Right forelimb (tissue), 1 donor: ENCODE data around the gene XRCC3.
A peak's percentile ranks its signal among the peaks of the same experiment; 100 is the strongest.

ENCODE experiments used
- DNase-seq: peaks from one replicate; pipeline ENCODE4 v3.0.0-alpha.2; 2018

The XRCC3 gene

GRCh38 chr14:103715052-103716000 lies at the start of gene XRCC3, which contains the start of gene ZFYVE21:
TSS of gene XRCC3 (minus strand) at chr14:103715451. CDS start at chr14:103711087, 4,364 bp downstream.
TSS of gene ZFYVE21 (plus strand) at chr14:103715810. CDS start at chr14:103715842, 32 bp downstream.
- peak; percentile 100 for DNase-seq

- DNase-seq = no peak
Measured at GRCh38 chr14:103763730-103764488, 48.7 kb upstream of the XRCC3 start.

- no peak for DNase-seq
Measured at GRCh38 chr14:103762541-103762940, 47.3 kb upstream of the XRCC3 start.

- no peak for DNase-seq
Measured at GRCh38 chr14:103762036-103762435, 46.8 kb upstream of the XRCC3 start.

DNA sequence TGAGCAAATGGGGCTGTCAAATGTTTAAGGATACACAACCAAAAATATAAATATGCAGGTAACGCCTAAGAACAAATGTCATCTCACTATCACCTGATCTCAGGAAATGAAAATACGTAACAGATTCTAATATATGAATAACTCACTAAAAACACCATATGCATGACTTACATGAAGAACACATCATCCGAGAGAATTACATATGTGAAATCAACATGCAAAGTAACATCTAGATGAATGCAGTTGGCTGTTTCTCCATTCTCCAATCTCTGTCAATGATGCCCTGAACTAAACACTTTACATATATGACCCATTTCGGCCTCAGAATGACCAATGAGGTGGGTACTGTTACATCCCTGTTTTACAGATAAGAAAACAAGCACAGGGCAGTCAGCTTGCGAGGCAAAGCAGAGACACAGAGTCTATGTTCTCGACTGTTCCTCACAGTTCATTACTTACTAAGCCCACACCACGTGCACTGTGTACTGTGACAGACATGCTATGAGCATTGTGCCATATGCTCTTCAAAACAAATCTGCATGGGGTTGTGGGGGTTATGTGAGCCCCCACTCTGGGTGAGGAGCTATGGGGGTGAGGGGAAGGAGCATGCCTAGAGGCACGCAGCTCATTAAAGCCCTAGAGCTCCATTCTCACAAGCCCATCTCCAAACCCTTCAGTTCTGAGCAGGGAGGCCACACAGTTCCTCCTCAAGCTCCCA lies 43.0 kb upstream of the XRCC3 start:
- no peak for DNase-seq

- no peak for DNase-seq
Measured at GRCh38 chr14:103755060-103755459, 39.8 kb upstream of the XRCC3 start.

DNA sequence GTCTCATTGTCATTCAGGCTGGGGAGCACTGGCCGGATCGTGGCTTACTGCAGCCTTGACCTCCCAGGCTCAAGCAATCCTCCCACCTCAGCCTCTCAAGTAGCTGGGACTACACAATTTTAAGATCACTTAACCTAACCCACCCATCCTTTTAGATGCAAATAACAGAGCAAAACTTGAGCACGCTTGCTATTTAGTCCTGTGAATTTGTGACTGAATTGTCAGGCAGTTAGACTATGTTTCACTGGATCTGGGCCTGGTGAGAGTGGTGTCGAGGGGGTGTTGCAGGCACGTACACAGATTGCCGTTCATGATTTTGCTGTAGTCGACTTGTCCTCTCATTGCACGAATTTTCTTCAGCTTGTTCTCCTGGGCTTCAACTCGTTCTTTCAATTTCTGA lies 38.5 kb upstream of the XRCC3 start:
- no peak for DNase-seq

GRCh38 chr14:103749860-103750259 lies 34.6 kb upstream of the XRCC3 start:
- DNase-seq = no peak

DNA sequence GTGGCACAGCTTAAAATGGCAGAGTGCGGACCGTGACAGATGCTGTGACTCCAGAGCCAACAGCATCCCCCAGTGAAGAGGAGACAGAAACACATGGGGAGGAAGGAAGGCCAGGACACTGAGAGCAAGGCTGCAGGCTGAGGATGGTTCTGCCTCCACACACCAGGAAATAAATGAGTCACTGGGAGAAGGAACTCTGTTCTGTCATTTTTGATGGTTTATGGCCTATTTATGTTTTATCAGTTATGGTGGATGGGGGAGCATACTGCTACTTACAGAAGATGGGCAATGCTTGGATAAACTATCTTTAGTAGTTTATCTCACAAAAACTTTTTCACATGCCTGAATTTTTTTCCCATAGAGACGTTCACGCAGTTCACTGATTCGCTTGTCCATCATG lies 34.2 kb upstream of the XRCC3 start:
- DNase-seq = no peak

DNA sequence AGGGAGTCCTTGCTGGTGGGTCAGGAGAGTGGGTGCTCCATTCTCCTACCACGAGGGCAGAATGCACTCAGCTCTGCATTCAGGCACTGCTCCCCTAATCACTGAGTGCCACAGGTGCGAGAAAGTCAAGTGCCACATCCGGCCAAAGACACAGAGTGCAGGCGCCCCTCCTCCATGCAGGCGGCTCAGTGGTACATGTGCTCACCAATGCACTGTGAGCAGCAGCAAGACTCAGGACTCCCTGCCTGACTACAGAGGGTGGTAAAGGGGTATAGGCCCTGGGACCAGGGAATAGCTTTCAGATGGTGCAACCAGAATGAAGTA lies 33.2 kb upstream of the XRCC3 start:
- no peak for DNase-seq

DNA sequence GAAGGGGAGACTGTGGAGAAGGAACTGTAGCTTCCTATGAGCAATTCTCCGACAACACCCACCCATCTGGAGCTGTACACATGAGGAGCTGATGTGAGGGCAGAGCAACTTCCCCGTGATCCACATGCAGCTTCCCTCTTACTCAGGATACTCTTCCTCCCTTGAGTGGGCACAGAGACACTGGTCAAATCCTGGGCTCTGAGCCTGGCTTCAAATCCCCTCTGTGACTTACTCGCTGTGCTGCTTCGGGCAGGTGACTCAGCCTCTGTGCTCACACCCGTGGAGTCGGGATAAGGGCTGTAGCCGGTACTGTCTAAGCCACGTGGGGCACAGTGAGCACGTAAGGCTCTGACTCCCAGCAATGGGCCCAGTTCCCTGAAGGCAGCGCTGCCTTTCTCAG lies 31.4 kb upstream of the XRCC3 start:
- no peak for DNase-seq

DNA sequence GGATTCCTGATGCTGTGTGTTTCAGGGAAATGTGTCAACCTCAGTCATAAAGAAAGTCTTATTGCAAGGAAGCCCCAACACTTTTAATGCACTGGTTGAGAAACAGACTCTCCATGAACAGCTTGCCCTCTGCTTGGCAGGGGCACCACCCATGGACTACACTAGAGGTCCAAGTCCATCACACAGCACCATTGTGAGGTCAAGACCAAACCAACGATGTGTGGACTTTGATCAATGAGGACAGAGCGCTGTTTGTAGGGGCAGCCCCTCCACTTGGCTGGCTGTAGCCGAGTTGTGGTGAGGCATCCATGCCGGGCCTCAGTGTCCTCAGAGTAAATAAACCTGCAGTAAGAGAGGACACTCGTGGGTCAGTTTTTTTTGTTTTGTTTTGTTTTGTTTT lies 30.2 kb upstream of the XRCC3 start:
- DNase-seq = no peak

- DNase-seq = no peak
Measured at GRCh38 chr14:103744621-103745395, 29.6 kb upstream of the XRCC3 start.

GRCh38 chr14:103743691-103744090 lies 28.4 kb upstream of the XRCC3 start:
- DNase-seq = no peak

- no peak for DNase-seq
Measured at GRCh38 chr14:103742499-103743255, 27.4 kb upstream of the XRCC3 start.

DNA sequence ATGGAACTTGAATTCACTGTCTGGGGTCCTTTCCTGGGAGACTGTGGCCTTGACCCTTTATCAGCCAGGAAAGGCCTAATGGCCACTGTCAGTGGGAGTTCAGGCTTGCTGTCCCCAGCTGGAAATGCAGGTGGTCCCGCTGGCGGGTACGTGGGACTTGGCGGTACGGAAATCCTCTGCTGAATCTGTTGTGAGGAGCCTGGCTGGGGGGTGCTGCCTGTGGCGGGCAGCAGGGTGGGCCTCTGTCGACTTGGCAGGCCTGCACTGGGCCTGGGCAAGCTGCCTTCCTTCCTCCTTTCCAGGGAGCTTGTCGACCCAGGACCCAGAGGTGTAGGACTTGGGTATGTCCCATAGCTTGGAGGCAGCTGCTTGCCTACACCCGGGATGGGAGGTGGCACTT lies 26.6 kb upstream of the XRCC3 start:
- no peak for DNase-seq

DNA sequence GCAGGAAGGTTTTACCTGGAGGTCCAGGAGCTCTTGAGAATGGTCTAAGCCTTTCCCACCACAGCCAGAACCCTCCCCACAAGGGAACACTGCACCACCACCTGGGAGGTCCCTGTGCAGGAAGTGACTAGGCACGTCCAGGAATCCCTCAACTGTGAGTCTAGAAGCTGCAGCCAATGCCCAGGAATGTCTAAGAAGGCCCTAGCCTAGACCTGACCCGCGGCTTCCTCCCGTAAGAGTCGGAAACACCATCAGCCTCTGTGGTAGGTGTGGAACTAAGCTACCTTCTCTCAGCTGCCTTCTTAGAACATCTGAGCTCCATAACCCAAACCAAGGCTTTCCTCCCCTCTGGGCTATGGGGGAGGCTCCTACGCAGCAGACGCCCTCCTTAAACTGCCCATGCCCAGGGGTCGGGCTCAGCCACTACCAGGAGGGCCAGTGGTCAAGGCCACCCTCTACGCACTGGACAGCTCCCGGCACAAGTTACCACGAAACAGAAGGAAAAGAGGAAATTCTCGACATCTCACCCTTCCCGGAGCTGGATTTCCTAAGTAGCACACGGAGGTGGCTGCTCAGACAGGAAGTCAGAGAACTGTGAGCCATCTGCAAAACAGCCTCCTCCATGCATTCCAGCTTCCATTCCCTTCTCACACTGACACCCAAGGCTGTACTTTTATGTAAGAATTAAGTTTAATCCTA lies 25.9 kb upstream of the XRCC3 start:
- DNase-seq = peak; percentile 33

DNA sequence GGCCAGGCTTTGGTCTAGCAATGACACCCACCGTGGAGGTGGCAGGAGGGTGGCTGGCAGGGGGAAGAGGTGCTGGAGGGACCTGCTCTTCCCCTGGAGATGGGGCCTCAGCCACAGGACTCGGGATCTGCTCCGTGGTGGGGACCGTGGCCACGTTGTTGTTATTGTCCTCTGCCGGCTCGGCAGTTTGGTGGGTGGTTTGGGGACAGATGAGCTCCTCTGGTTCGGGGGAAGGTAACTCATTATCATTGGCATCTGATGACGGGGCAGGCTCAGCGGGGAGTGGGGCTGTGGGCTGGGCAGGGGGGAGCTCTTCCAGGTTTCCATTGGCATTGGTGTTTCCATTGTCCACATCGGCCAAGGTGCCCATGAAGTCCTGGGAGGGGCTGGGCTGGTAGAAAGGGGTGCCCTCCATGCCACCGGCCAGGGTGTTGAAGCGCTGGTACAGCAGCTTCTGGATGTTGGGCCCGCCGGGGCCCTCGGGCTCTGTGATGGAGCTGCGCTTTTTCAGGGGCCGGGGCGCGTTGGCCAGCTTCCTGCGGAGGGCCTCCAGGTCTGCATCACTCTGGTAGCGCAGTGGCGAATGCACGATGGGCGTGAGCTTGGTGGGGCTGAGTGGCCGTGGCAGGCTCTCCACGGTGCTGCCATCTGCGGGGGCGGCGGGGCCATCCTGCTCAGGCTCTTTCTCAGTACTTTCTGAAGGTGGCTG lies 24.7 kb upstream of the XRCC3 start:
- DNase-seq = peak; percentile 20

DNA sequence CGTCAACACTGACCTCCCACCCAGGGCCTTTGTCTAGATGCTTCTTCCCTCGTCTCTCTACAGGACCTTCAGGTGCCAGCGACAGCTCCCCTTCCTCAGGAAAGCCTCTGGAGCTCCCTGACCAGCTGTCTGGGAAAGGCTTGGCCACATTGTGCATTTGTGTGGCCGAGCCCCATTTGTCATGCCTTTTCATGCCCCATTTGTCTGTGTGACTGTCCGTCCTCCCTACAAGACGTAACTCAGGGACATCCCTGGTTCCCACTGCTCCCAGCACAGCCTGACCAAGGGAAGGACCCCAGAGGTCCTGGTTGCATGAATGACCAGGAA lies 24.2 kb upstream of the XRCC3 start:
- peak; percentile 17 for DNase-seq

DNA sequence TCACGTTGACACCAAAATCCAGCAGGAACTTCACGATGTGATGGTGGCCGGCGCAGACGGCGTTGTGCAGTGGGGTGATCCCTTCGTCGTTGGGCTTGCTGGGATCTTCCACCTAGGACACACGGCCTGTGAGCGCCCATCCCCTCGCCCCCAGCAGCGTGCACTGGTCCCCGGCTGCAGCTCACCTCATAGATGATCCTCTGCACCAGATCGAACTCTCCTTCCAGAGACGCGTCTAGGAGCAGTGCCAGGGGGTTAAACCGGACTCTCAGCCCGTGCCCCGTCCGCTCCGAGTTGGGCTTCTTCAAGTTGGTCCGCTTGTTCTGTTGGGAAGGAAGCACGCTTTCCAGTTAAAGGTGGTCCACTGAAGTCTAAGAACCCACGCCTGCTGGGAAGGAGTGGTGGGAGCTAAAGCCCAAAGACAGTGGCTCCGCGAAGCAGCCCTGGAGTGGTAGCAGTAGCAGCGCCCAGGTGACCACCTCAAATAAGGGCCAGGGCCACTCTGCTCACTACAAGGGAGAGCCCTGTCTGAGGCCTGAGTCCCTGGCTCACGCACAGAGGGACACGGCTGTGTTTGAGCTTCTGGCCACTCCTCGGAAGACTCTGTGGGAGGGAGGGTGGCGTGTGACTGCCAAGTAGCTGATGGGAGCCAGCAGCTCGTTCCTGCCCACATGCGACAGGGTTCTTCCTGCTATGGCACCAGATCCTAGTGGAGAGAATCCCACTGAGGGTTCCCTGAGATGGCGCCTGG lies 23.6 kb upstream of the XRCC3 start:
- peak; percentile 34 for DNase-seq
